IMR-90 (cell line): Measurements from ENCODE around the gene ZNF564. TPM values are rescaled to one million over a fixed set of nuclear protein-coding genes. Genes with fewer than 3 reads are reported as not detected.

ENCODE experiments used
- ATAC-seq: fragments of 200-7000 bp; cut with Tn5 transposase; 2 replicates; pipeline ENCODE4 v1.9.1; 2020; ENCODE audit warnings: low read depth, mild to moderate bottlenecking, moderate library complexity
- BruUV-seq: library from RNA; stranded (reverse); fragments of 400-500 nt; replicated peaks from 2 replicates; lab custom pipeline; 2021; lab: Mats Ljungman, UMichigan
- CTCF ChIA-PET: fragments of 300-600 bp; formaldehyde crosslinking; extraction: SDS; loops from one replicate; lab custom pipeline; 2021; ENCODE audit warnings: antibody characterized with exemption; lab: Yijun Ruan, JAX
- POLR2A ChIA-PET: fragments of 300-600 bp; sonication (Branson Sonifier 250); formaldehyde crosslinking; loops from one replicate; lab custom pipeline; 2022; ENCODE audit warnings: antibody characterized with exemption; ENCODE audit not compliant: unreplicated experiment; lab: Charles Lee
- DNase-seq: peaks from one replicate; pipeline ENCODE4 v3.0.0; 2013
- H2AFZ ChIP-seq: replicated peaks from 2 replicates; pipeline ENCODE3; 2013; ENCODE audit warnings: low read length, mild to moderate bottlenecking; ENCODE audit not compliant: poor library complexity
- H2AK5ac ChIP-seq: 2 replicates; pipeline ENCODE4 v1.6.1; 2013; ENCODE audit warnings: low read depth, low read length, inconsistent platforms
- H2AK9ac ChIP-seq: replicated peaks from 2 replicates; pipeline ENCODE3; 2013; ENCODE audit warnings: mild to moderate bottlenecking, low read depth, low read length, moderate library complexity; ENCODE audit not compliant: poor library complexity
- H2BK120ac ChIP-seq: 2 replicates; pipeline ENCODE4 v1.6.1; 2013; ENCODE audit warnings: low read depth, low read length, inconsistent platforms
- H2BK15ac ChIP-seq: 3 replicates; pipeline ENCODE4 v1.6.1; 2013; ENCODE audit warnings: low read depth, low read length, inconsistent platforms
- H2BK20ac ChIP-seq: 2 replicates; pipeline ENCODE4 v1.6.1; 2013; ENCODE audit warnings: low read depth, mild to moderate bottlenecking, inconsistent platforms, low read length, moderate library complexity
- H2BK5ac ChIP-seq: 2 replicates; pipeline ENCODE4 v1.6.1; 2013; ENCODE audit warnings: mild to moderate bottlenecking, low read depth, low read length, inconsistent platforms; ENCODE audit not compliant: poor library complexity, severe bottlenecking
- H3K14ac ChIP-seq: replicated peaks from 2 replicates; pipeline ENCODE4 v1.6.1; 2013; ENCODE audit warnings: low read depth, low read length, inconsistent platforms
- H3K18ac ChIP-seq: 2 replicates; pipeline ENCODE4 v1.6.1; 2013; ENCODE audit warnings: low read depth, low read length, control low read depth
- H3K23ac ChIP-seq: 2 replicates; pipeline ENCODE4 v1.6.1; 2013; ENCODE audit warnings: low read depth, low read length, inconsistent platforms
- H3K27ac ChIP-seq: 2 replicates; pipeline ENCODE4 v1.5.1; 2013; ENCODE audit warnings: mild to moderate bottlenecking, control low read depth, low read length; ENCODE audit not compliant: insufficient read depth
- H3K27me3 ChIP-seq: 2 replicates; pipeline ENCODE4 v1.6.1; 2013; ENCODE audit warnings: low read length; ENCODE audit not compliant: control insufficient read depth, insufficient read depth
- H3K36me3 ChIP-seq: 2 replicates; pipeline ENCODE4 v1.6.1; 2013; ENCODE audit warnings: low read length, mixed read lengths; ENCODE audit not compliant: control insufficient read depth, insufficient read depth
- H3K4ac ChIP-seq: 2 replicates; pipeline ENCODE4 v1.6.1; 2013; ENCODE audit warnings: low read depth, low read length, inconsistent platforms
- H3K4me1 ChIP-seq: 2 replicates; pipeline ENCODE4 v1.6.1; 2013; ENCODE audit warnings: low read length, mixed read lengths; ENCODE audit not compliant: control insufficient read depth, insufficient read depth
- H3K4me2 ChIP-seq: 2 replicates; pipeline ENCODE4 v1.6.1; 2013; ENCODE audit warnings: low read depth, mild to moderate bottlenecking, control low read depth, low read length, moderate library complexity
- H3K4me3 ChIP-seq: 2 replicates; pipeline ENCODE4 v1.5.1; 2013; ENCODE audit warnings: low read depth, mild to moderate bottlenecking, control low read depth, low read length, moderate library complexity; ENCODE audit not compliant: insufficient read depth
- H3K56ac ChIP-seq: 2 replicates; pipeline ENCODE4 v1.6.1; 2013; ENCODE audit warnings: low read length, inconsistent platforms; ENCODE audit not compliant: insufficient read depth; ENCODE audit errors: extremely low read depth
- H3K79me1 ChIP-seq, 2 experiments: 2 replicates each; pipeline ENCODE4 v1.6.1; 2013; ENCODE audit warnings: low read length in 2 of 2, inconsistent platforms in 1 of 2, low read depth in 1 of 2
- H3K9ac ChIP-seq: 2 replicates; pipeline ENCODE4 v1.6.1; 2013; ENCODE audit warnings: low read depth, low read length, control low read depth
- H3K9me1 ChIP-seq: 2 replicates; pipeline ENCODE4 v1.6.1; 2013; ENCODE audit warnings: low read length, inconsistent platforms; ENCODE audit not compliant: insufficient read depth
- H3K9me3 ChIP-seq: 2 replicates; pipeline ENCODE4 v1.6.1; 2013; ENCODE audit warnings: low read length; ENCODE audit not compliant: control insufficient read depth, insufficient read depth
- H4K20me1 ChIP-seq: 2 replicates; pipeline ENCODE4 v1.6.1; 2013; ENCODE audit warnings: low read length, inconsistent platforms; ENCODE audit not compliant: insufficient read depth
- H4K5ac ChIP-seq: 2 replicates; pipeline ENCODE4 v1.6.1; 2013; ENCODE audit warnings: mild to moderate bottlenecking, low read depth, low read length, control low read depth
- H4K8ac ChIP-seq, 2 experiments: 2 replicates each; pipeline ENCODE4 v1.6.1; 2013; ENCODE audit warnings: low read depth in 2 of 2, low read length in 2 of 2, control low read depth in 1 of 2, inconsistent platforms in 1 of 2
- H4K91ac ChIP-seq: 2 replicates; pipeline ENCODE4 v1.6.1; 2013; ENCODE audit warnings: low read depth, low read length, inconsistent platforms; ENCODE audit not compliant: insufficient read depth
- BHLHE40 ChIP-seq: fragments of 150-350 bp; IDR thresholded peaks from 2 replicates; pipeline ENCODE4 v1.6.1; 2016; ENCODE audit warnings: mild to moderate bottlenecking, low read depth, low read length
- CEBPB ChIP-seq: IDR thresholded peaks from 2 replicates; pipeline ENCODE4 v1.6.1; 2012; ENCODE audit warnings: low read depth, low read length, improper control_type of control experiment
- CHD1 ChIP-seq: IDR thresholded peaks from 2 replicates; pipeline ENCODE4 v1.6.1; 2012; ENCODE audit warnings: low read depth, low read length, improper control_type of control experiment
- CTCF ChIP-seq: conservative IDR thresholded peaks from 2 replicates; pipeline ENCODE4 v1.5.1; 2012; ENCODE audit warnings: mild to moderate bottlenecking, low read depth, low read length, improper control_type of control experiment
- ELK1 ChIP-seq: fragments of 150-350 bp; IDR thresholded peaks from 2 replicates; pipeline ENCODE4 v1.6.1; 2016; ENCODE audit warnings: low read depth, mild to moderate bottlenecking, low read length, moderate library complexity, borderline replicate concordance
- FOS ChIP-seq: fragments of 150-350 bp; IDR thresholded peaks from 2 replicates; pipeline ENCODE4 v1.6.1; 2016; ENCODE audit warnings: low read depth, low read length
- MAFK ChIP-seq: IDR thresholded peaks from 2 replicates; pipeline ENCODE4 v1.6.1; 2012; ENCODE audit warnings: low read depth, low read length, improper control_type of control experiment
- MXI1 ChIP-seq: IDR thresholded peaks from 2 replicates; pipeline ENCODE4 v1.6.1; 2012; ENCODE audit warnings: low read depth, mild to moderate bottlenecking, low read length, moderate library complexity, borderline replicate concordance
- POLR2A ChIP-seq: IDR thresholded peaks from 2 replicates; pipeline ENCODE4 v1.6.1; 2012; ENCODE audit warnings: mild to moderate bottlenecking, low read depth, low read length
- RAD21 ChIP-seq: IDR thresholded peaks from 2 replicates; pipeline ENCODE4 v1.6.1; 2012; ENCODE audit warnings: low read length, improper control_type of control experiment
- RCOR1 ChIP-seq: IDR thresholded peaks from 2 replicates; pipeline ENCODE4 v1.6.1; 2012; ENCODE audit warnings: mild to moderate bottlenecking, low read length, improper control_type of control experiment; ENCODE audit not compliant: insufficient replicate concordance
- RFX5 ChIP-seq: IDR thresholded peaks from 2 replicates; pipeline ENCODE4 v1.8.0; 2012; ENCODE audit warnings: low read depth, mild to moderate bottlenecking, low read length, moderate library complexity
- SMC3 ChIP-seq: fragments of 150-350 bp; IDR thresholded peaks from 2 replicates; pipeline ENCODE4 v1.6.1; 2016; ENCODE audit warnings: low read depth, mild to moderate bottlenecking, antibody characterized with exemption, low read length, moderate library complexity
- USF2 ChIP-seq: fragments of 150-350 bp; IDR thresholded peaks from 2 replicates; pipeline ENCODE4 v1.6.1; 2017; ENCODE audit warnings: mild to moderate bottlenecking, antibody characterized with exemption, low read length, low read depth
- WGBS, 2 experiments: methylation state at CpG; one replicate each; pipeline versions ENCODE4 v1.1.5 to v1.1.7; 2013; ENCODE audit warnings: missing lambda C conversion rate in 2 of 2; ENCODE audit not compliant: insufficient read length in 1 of 2; ENCODE audit errors: extremely low coverage in 2 of 2; 5-methylcytosine and 5-hydroxymethylcytosine counted together
- dilution Hi-C: fragments of 300-500 bp; cut with HindIII; formaldehyde crosslinking; loops from one replicate; pipeline ENCODE4 v1.14.3; 2018; ENCODE audit warnings: low sequenced_read_pairs; ENCODE audit not compliant: unreplicated experiment
- in situ Hi-C: fragments of 300-500 bp; cut with MboI; formaldehyde crosslinking; loops from 3 replicates; pipeline ENCODE4 v1.14.3; 2019; ENCODE audit warnings: low sequenced_read_pairs, inconsistent platforms, mixed read lengths
- intact Hi-C: fragments of 100-400 bp; cut with micrococcal nuclease; formaldehyde crosslinking; loops from 2 replicates; pipeline ENCODE4 v1.10.0; 2022
- polyA plus RNA-seq, 3 experiments: library from polyadenylated mRNA; depleted of rRNA; stranded (reverse); fragments of >200 nt; gene quantifications; 2 replicates each; pipeline ENCODE4 v1.2.3, GENCODE V29; 2012; ENCODE audit warnings: low replicate concordance in 1 of 3
- total RNA-seq: library from RNA; depleted of rRNA; stranded (reverse); fragments of >200 nt; gene quantifications from 2 replicates; pipeline ENCODE4 v1.2.3, GENCODE V29; 2012

Gene ZNF564
- total and polyA plus RNA-seq, 2 of the 4 experiments (the other 2 are of a cell fraction), result 1.5 to 6.3 TPM

GRCh38 chr19:12478234-12478941 is 72.9 kb downstream of the ZNF564 start:
- no peak overlapping the region for H2AK9ac ChIP-seq
- no TSS peak for BruUV-seq
- H2AK5ac ChIP-seq, result no peak overlapping the region
- no peak overlapping the region for H3K4me2 ChIP-seq
- no peak overlapping the region for H2AFZ ChIP-seq
- H3K14ac ChIP-seq, result no peak overlapping the region
- H3K27me3 ChIP-seq, result no peaks in the 10 kb centered on the region
- no peak for TF ChIP-seq MXI1
- TF ChIP-seq RFX5, result no peak
- no peak for TF ChIP-seq USF2
- no peak for TF ChIP-seq CHD1
- TF ChIP-seq ELK1, result no peak
- TF ChIP-seq MAFK, result no peak
- no peak for TF ChIP-seq BHLHE40
- no peak for TF ChIP-seq CTCF
- no peak for TF ChIP-seq FOS
- TF ChIP-seq RCOR1, result no peak
- no peak for TF ChIP-seq POLR2A
- no peak for TF ChIP-seq CEBPB
- no peak for TF ChIP-seq SMC3
- no peak for TF ChIP-seq RAD21
- POLR2A ChIA-PET, result no interaction called here
- H4K20me1 ChIP-seq, result no peaks in the 10 kb centered on the region; the same call in 1 of the 2 replicates
- dilution Hi-C loops (no loop called here), in situ Hi-C loops (no loop called here), intact Hi-C loops (no loop called here)
- H3K9me1 ChIP-seq, result 0 out of 2 replicates have a peak, but pooled peaks cover 4% of the 10 kb centered on the region
- H4K8ac ChIP-seq, result no peak overlapping the region
- no peak overlapping the region for H2BK120ac ChIP-seq
- no peak overlapping the region for H2BK5ac ChIP-seq
- peaks cover 6% of the 10 kb centered on the region for H3K4me1 ChIP-seq
- 72% methylated on average over 2 of the region's 5 CpGs; no CpG with 5 or more reads in 1 of the 2 experiments for WGBS, 2 experiments
- H3K79me1 ChIP-seq, result peaks cover 26 to 29% of the 10 kb centered on the region in 2 experiments
- CTCF ChIA-PET, result no interaction called here
- ATAC-seq, result no peak
- H3K9ac ChIP-seq, result no peak overlapping the region
- DNase-seq, result no peak
- H3K36me3 ChIP-seq, result peaks cover 5% of the 10 kb centered on the region
- no peak overlapping the region for H3K56ac ChIP-seq
- peaks cover 8% of the 10 kb centered on the region for H3K9me3 ChIP-seq
- H2BK15ac ChIP-seq, result no peak overlapping the region
- H3K23ac ChIP-seq, result no peak overlapping the region
- no peak overlapping the region for H2BK20ac ChIP-seq
- H3K27ac ChIP-seq, result no peak overlapping the region
- no peak overlapping the region for H3K4me3 ChIP-seq
- no peak overlapping the region for H4K5ac ChIP-seq
- H3K18ac ChIP-seq, result no peak overlapping the region
- no peak overlapping the region for H4K91ac ChIP-seq
- H3K4ac ChIP-seq, result no peak overlapping the region
